ENCODE data around the gene NT5C1A. TPM values are rescaled to one million over a fixed set of nuclear protein-coding genes. Genes with fewer than 3 reads are reported as not detected.

Gene NT5C1A
- total RNA-seq, 1 donor from 2014 or later = not detected

DNA sequence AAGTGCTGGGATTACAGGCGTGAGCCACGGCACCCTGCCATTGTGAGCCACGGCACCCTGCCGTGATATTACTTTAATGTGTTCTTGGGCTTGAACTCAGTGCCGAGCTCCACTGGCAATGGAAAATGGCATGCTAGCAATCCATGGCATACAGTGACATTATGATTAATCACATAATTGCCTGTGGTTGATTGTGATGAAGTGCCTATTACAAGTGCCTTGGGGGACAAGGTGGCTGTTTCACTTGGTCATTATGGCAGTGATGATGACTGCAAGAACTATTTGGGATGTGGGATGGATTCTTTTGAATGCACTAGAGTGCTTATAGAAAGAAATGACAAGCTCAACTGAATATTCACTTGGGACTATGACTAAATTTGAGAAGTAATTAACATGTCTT, 41.6 kb upstream of the NT5C1A start:
- DNase-seq (ENCODE audit: low spot score) = no peak
- Mint-ChIP-seq H3K4me1 (ENCODE audit: unreplicated experiment) (no peaks in the 10 kb centered on the region), H3K27ac (ENCODE audit: unreplicated experiment) (no peak overlapping the region), H3K4me3 (ENCODE audit: unreplicated experiment) (no peak overlapping the region), H3K27me3 (ENCODE audit: unreplicated experiment) (peaks cover 16% of the 10 kb centered on the region), H3K9me3 (ENCODE audit: unreplicated experiment) (no peaks in the 10 kb centered on the region), H3K36me3 (ENCODE audit: low read depth, unreplicated experiment) (no peaks in the 10 kb centered on the region)
- no peak for TF ChIP-seq CTCF (IDR thresholded peaks at IDR 0.05; ENCODE audit: unreplicated experiment)

GRCh38 chr1:39711966-39712340, 40.0 kb upstream of the NT5C1A start:
- H3K4me1 Mint-ChIP-seq (ENCODE audit: unreplicated experiment) = no peaks in the 10 kb centered on the region
- H3K4me3 Mint-ChIP-seq (ENCODE audit: unreplicated experiment) = no peak overlapping the region
- TF ChIP-seq CTCF (IDR thresholded peaks at IDR 0.05; ENCODE audit: unreplicated experiment) = no peak
- peaks cover 17% of the 10 kb centered on the region for H3K27me3 Mint-ChIP-seq (ENCODE audit: unreplicated experiment)
- no peaks in the 10 kb centered on the region for H3K36me3 Mint-ChIP-seq (ENCODE audit: low read depth, unreplicated experiment)
- no peak overlapping the region for H3K27ac Mint-ChIP-seq (ENCODE audit: unreplicated experiment)
- H3K9me3 Mint-ChIP-seq (ENCODE audit: unreplicated experiment) = no peaks in the 10 kb centered on the region
- DNase-seq (ENCODE audit: low spot score) = no peak

- DNase-seq (ENCODE audit: low spot score) = no peak
- Mint-ChIP-seq H3K27me3 (ENCODE audit: unreplicated experiment) (peaks cover 19% of the 10 kb centered on the region), H3K4me1 (ENCODE audit: unreplicated experiment) (no peaks in the 10 kb centered on the region), H3K27ac (ENCODE audit: unreplicated experiment) (no peak overlapping the region), H3K4me3 (ENCODE audit: unreplicated experiment) (no peak overlapping the region), H3K9me3 (ENCODE audit: unreplicated experiment) (no peaks in the 10 kb centered on the region), H3K36me3 (ENCODE audit: low read depth, unreplicated experiment) (no peaks in the 10 kb centered on the region)
- no peak for TF ChIP-seq CTCF (IDR thresholded peaks at IDR 0.05; ENCODE audit: unreplicated experiment)
Observed at GRCh38 chr1:39711104-39711965, 39.4 kb upstream of the NT5C1A start.

DNA sequence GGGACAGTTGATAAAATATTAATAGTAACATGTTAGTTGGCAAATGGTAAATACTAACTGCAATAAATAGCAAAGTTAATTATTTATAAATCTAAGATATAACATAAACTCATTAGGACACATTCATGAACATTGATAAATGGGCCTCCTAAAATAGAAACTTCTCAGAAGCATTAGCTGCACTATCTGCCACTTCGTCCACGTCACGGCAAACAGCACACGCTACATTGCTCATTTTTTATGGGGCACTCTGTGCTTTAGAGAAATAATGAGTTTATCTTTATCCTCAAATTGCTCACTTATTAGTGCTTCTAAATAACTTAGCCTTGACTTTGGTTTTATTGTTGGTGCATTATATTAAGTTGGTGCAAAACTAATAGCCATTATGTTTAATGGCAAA, 35.6 kb upstream of the NT5C1A start:
- DNase-seq (ENCODE audit: low spot score) = no peak
- Mint-ChIP-seq H3K27ac (ENCODE audit: unreplicated experiment) (no peak overlapping the region), H3K27me3 (ENCODE audit: unreplicated experiment) (peaks cover 14% of the 10 kb centered on the region), H3K4me1 (ENCODE audit: unreplicated experiment) (no peaks in the 10 kb centered on the region), H3K36me3 (ENCODE audit: low read depth, unreplicated experiment) (no peaks in the 10 kb centered on the region), H3K4me3 (ENCODE audit: unreplicated experiment) (no peak overlapping the region), H3K9me3 (ENCODE audit: unreplicated experiment) (no peaks in the 10 kb centered on the region)
- TF ChIP-seq CTCF (IDR thresholded peaks at IDR 0.05; ENCODE audit: unreplicated experiment) = no peak

- no peak for DNase-seq (ENCODE audit: low spot score)
- no peaks in the 10 kb centered on the region for H3K36me3 Mint-ChIP-seq (ENCODE audit: low read depth, unreplicated experiment)
- H3K9me3 Mint-ChIP-seq (ENCODE audit: unreplicated experiment) = no peaks in the 10 kb centered on the region
- H3K4me3 Mint-ChIP-seq (ENCODE audit: unreplicated experiment) = no peak overlapping the region
- H3K27ac Mint-ChIP-seq (ENCODE audit: unreplicated experiment) = no peak overlapping the region
- H3K27me3 Mint-ChIP-seq (ENCODE audit: unreplicated experiment) = peaks cover 12% of the 10 kb centered on the region
- no peak for TF ChIP-seq CTCF (IDR thresholded peaks at IDR 0.05; ENCODE audit: unreplicated experiment)
- H3K4me1 Mint-ChIP-seq (ENCODE audit: unreplicated experiment) = peaks cover 10% of the 10 kb centered on the region
Observed at GRCh38 chr1:39704757-39705156, 32.9 kb upstream of the NT5C1A start.

Data from endothelial cell (in vitro differentiated cells).